ENCODE results near the gene CDV3. TPM values are rescaled to one million over a fixed set of nuclear protein-coding genes. Genes with fewer than 3 reads are reported as not detected.

Gene CDV3
- total RNA-seq, 1 experiment from 2014 or later: 173 TPM

DNA sequence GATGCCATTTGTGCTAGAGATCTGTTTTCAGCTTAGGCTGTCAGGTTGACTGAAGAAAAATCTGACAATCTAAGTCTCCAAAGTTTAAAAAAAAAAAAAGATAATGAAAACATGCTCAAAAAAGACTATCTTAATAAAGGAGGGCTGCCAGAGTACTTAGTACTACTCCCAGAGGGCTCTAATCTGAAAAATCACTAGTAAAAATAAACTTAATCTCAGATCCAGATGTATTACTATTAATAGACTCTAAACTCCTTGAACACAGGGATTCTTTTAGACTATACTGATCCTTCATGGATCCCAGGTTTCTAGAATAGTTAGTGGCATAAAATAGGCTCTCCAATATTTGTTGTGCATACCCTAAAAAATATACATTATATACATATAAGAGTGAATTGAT, 54.3 kb downstream of the CDV3 start:
- Mint-ChIP-seq H3K9me3 (no peaks in the 10 kb centered on the region), H3K4me1 (no peaks in the 10 kb centered on the region), H3K4me3 (no peak overlapping the region), H3K36me3 (ENCODE audit: insufficient read depth in 1 of 3, low read depth in 3 of 3) (peaks cover 11 to 62% (median 57%) of the 10 kb centered on the region in 3 experiments; a peak in 6 of 7 replicates), H3K27ac (no peak overlapping the region), H3K27me3 (ENCODE audit: low read depth) (no peaks in the 10 kb centered on the region)
- Histone ChIP-seq H4K20me1 (ENCODE audit: control insufficient read depth, insufficient read depth, insufficient read length) (no peaks in the 10 kb centered on the region), H3K9ac (ENCODE audit: extremely low read depth, insufficient read length, low read length) (no peak overlapping the region), H3K27ac (ENCODE audit: insufficient read length, low read depth, low read length) (no peak overlapping the region), H2BK12ac (ENCODE audit: insufficient read length, low read depth, low read length) (no peak overlapping the region), H3K27me3 (ENCODE audit: insufficient read depth, low read length) (no peaks in the 10 kb centered on the region), H2BK20ac (ENCODE audit: low read depth, low read length, poor library complexity, severe bottlenecking) (no peak overlapping the region), H3K56ac (ENCODE audit: insufficient read length, low read depth, low read length) (no peak overlapping the region), H3K23me2 (ENCODE audit: insufficient read length, low read depth, low read length, poor library complexity, severe bottlenecking) (no peaks in the 10 kb centered on the region), H3K79me1 (ENCODE audit: insufficient read depth, low read depth, low read length, poor library complexity, severe bottlenecking) (no peaks in the 10 kb centered on the region), H3K4me1 (ENCODE audit: insufficient read depth, low read length) (no peaks in the 10 kb centered on the region), H3K79me2 (ENCODE audit: insufficient read depth, low read length) (no peaks in the 10 kb centered on the region), H3K14ac (ENCODE audit: insufficient read depth, low read length) (no peak overlapping the region), H2AFZ (ENCODE audit: low read length) (no peak overlapping the region), H4K8ac (replicated peaks; ENCODE audit: insufficient read length, low read depth, low read length) (no peak overlapping the region), H2BK120ac (ENCODE audit: low read depth, low read length, poor library complexity, severe bottlenecking) (no peak overlapping the region), H3K9me3 (ENCODE audit: control insufficient read depth, low read depth, low read length) (no peaks in the 10 kb centered on the region), H4K91ac (ENCODE audit: insufficient read length, low read depth, low read length) (no peak overlapping the region), H4K5ac (ENCODE audit: insufficient read length, low read depth, low read length) (no peak overlapping the region), H2BK15ac (ENCODE audit: low read depth, low read length) (no peak overlapping the region), H3T11ph (ENCODE audit: low read length) (no peak overlapping the region), H2BK5ac (ENCODE audit: insufficient read length, low read length) (no peak overlapping the region), H3K23ac (ENCODE audit: insufficient read length, low read depth, low read length) (no peak overlapping the region), H3K4me2 (ENCODE audit: insufficient read depth, insufficient read length, low read length) (no peak overlapping the region), H3K18ac (ENCODE audit: insufficient read length, low read depth, low read length) (no peak overlapping the region), H3K4ac (ENCODE audit: low read depth, low read length) (no peak overlapping the region), H2AK5ac (ENCODE audit: insufficient read length, low read length) (no peak overlapping the region)
- no peak for DNase-seq
- TF ChIP-seq, protein P1, sequence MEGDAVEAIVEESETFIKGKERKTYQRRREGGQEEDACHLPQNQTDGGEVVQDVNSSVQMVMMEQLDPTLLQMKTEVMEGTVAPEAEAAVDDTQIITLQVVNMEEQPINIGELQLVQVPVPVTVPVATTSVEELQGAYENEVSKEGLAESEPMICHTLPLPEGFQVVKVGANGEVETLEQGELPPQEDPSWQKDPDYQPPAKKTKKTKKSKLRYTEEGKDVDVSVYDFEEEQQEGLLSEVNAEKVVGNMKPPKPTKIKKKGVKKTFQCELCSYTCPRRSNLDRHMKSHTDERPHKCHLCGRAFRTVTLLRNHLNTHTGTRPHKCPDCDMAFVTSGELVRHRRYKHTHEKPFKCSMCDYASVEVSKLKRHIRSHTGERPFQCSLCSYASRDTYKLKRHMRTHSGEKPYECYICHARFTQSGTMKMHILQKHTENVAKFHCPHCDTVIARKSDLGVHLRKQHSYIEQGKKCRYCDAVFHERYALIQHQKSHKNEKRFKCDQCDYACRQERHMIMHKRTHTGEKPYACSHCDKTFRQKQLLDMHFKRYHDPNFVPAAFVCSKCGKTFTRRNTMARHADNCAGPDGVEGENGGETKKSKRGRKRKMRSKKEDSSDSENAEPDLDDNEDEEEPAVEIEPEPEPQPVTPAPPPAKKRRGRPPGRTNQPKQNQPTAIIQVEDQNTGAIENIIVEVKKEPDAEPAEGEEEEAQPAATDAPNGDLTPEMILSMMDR (conservative IDR thresholded peaks at IDR 0.05): no peak

Data from H9 (cell line).